DND-41 (cell line): ENCODE data around the gene GSTK1.
A peak's percentile ranks its signal among the peaks of the same experiment; 100 is the strongest.
"Not testable (repeated sequence)": the region's sequence is repeated elsewhere in the genome, so short reads cannot be mapped to it uniquely, and the experiment has no call there.

Experiments
- ATAC-seq: fragments of 200-7000 bp; cut with Tn5 transposase; 3 replicates; pipeline ENCODE4 v1.9.1; 2021; ENCODE audit warnings: low read depth; ENCODE audit not compliant: insufficient read depth
- DNase-seq: peaks from one replicate; pipeline ENCODE4 v3.0.0-alpha.2; 2020
- H2AFZ ChIP-seq: 2 replicates; pipeline ENCODE4 v1.6.0; 2012; ENCODE audit warnings: low read depth, low read length
- H3K27ac ChIP-seq: 2 replicates; pipeline ENCODE4 v1.5.1; 2012; ENCODE audit warnings: low read length, inconsistent platforms
- H3K27me3 ChIP-seq: fragments of 200-600 bp; sonication (generic); 2 replicates; pipeline ENCODE4 v1.6.0; 2012; ENCODE audit warnings: low read length, mild to moderate bottlenecking, inconsistent platforms; ENCODE audit not compliant: insufficient read depth, poor library complexity
- H3K36me3 ChIP-seq: 2 replicates; pipeline ENCODE4 v1.5.1; 2012; ENCODE audit warnings: low read length, inconsistent platforms; ENCODE audit not compliant: insufficient read depth
- H3K4me1 ChIP-seq: 2 replicates; pipeline ENCODE4 v1.5.1; 2012; ENCODE audit warnings: mild to moderate bottlenecking, low read length; ENCODE audit not compliant: insufficient read depth
- H3K4me2 ChIP-seq: 2 replicates; pipeline ENCODE4 v1.6.0; 2012; ENCODE audit warnings: mild to moderate bottlenecking, moderate library complexity, low read length, inconsistent platforms; ENCODE audit not compliant: insufficient read depth
- H3K4me3 ChIP-seq, 2 experiments: fragments of 200-600 bp in 1 of 2; shearing (Covaris generic) in 1 of 2; 2 replicates each; pipeline ENCODE4 v1.5.1; 2012 to 2016; ENCODE audit warnings: inconsistent platforms in 2 of 2, low read length in 2 of 2, mild to moderate bottlenecking in 2 of 2, low read depth in 1 of 2, moderate library complexity in 1 of 2
- H3K79me2 ChIP-seq: 2 replicates; pipeline ENCODE4 v1.6.0; 2012; ENCODE audit warnings: low read length, inconsistent platforms; ENCODE audit not compliant: insufficient read depth
- H3K9ac ChIP-seq: 2 replicates; pipeline ENCODE4 v1.6.0; 2012; ENCODE audit warnings: low read depth, mild to moderate bottlenecking, inconsistent platforms, low read length, moderate library complexity
- H3K9me3 ChIP-seq: 2 replicates; pipeline ENCODE4 v1.5.1; 2012; ENCODE audit warnings: low read length, moderate library complexity, mild to moderate bottlenecking, inconsistent platforms; ENCODE audit not compliant: insufficient read depth, severe bottlenecking
- H4K20me1 ChIP-seq: 2 replicates; pipeline ENCODE4 v1.6.0; 2012; ENCODE audit warnings: low read length; ENCODE audit not compliant: insufficient read depth
- EZH2 ChIP-seq: IDR thresholded peaks from 3 replicates; pipeline ENCODE4 v1.6.1; 2012; ENCODE audit warnings: borderline replicate concordance, low read depth, mild to moderate bottlenecking, moderate library complexity, low read length, inconsistent platforms; ENCODE audit not compliant: severe bottlenecking
- TF ChIP-seq, protein P1 (sequence below): IDR thresholded peaks from 2 replicates; pipeline ENCODE4 v1.5.1; 2012; ENCODE audit warnings: borderline replicate concordance, low read length, moderate library complexity, mild to moderate bottlenecking; ENCODE audit not compliant: poor library complexity, severe bottlenecking; ENCODE audit errors: extremely low read depth

GSTK1 gene

DNA sequence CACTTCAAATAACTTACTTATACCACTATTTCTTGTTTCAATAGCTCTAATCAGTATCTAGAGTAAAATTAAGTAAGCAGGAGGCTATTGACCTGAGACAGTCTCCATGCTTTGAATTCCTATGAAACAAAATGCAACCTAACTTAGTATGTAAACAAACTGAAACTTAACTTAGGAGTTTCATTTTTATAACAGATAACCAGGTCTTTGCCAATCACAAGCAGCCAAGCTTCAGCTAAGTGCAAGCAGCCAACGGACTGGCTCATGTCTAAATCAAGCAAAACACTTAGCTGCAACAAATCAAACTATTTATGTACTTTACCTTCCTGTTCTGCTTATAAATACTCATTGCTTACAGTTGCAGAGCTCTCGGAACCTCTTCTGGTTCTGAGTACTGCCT, 4.4 kb upstream of the GSTK1 start:
- ATAC-seq, result no peak
- no peaks in the 10 kb centered on the region for H3K9me3 ChIP-seq
- no peaks in the 10 kb centered on the region for H4K20me1 ChIP-seq
- no peak overlapping the region for H3K27ac ChIP-seq
- no peak overlapping the region for H2AFZ ChIP-seq
- DNase-seq, result no peak
- peaks cover 12% of the 10 kb centered on the region for H3K79me2 ChIP-seq
- H3K4me1 ChIP-seq, result peaks cover 24% of the 10 kb centered on the region
- H3K27me3 ChIP-seq, result no peaks in the 10 kb centered on the region
- TF ChIP-seq, protein P1, sequence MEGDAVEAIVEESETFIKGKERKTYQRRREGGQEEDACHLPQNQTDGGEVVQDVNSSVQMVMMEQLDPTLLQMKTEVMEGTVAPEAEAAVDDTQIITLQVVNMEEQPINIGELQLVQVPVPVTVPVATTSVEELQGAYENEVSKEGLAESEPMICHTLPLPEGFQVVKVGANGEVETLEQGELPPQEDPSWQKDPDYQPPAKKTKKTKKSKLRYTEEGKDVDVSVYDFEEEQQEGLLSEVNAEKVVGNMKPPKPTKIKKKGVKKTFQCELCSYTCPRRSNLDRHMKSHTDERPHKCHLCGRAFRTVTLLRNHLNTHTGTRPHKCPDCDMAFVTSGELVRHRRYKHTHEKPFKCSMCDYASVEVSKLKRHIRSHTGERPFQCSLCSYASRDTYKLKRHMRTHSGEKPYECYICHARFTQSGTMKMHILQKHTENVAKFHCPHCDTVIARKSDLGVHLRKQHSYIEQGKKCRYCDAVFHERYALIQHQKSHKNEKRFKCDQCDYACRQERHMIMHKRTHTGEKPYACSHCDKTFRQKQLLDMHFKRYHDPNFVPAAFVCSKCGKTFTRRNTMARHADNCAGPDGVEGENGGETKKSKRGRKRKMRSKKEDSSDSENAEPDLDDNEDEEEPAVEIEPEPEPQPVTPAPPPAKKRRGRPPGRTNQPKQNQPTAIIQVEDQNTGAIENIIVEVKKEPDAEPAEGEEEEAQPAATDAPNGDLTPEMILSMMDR, result no peak
- TF ChIP-seq EZH2, result no peak
- no peak overlapping the region for H3K4me3 ChIP-seq
- H3K4me2 ChIP-seq, result no peak overlapping the region
- no peak overlapping the region for H3K9ac ChIP-seq
- no peaks in the 10 kb centered on the region for H3K36me3 ChIP-seq

DNA sequence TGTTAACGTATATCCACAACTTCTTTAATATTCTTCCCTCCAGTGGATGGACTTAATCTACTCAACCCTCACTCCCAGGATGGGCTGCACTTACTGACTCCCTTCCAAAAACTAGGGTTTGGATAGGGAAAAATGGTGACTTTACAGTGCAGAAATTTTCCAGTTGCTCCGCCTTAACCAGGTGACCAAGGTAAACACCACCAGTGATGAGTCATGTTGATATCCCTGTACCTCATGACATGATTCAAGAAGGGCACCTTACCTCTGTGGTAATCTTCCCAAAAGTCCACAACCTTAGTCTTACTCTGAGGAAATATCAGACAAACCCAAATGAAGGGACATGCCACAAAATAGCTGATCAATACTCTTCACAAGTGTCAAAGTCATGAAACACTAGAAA, 3.5 kb upstream of the GSTK1 start:
- no peak overlapping the region for H2AFZ ChIP-seq
- H3K4me2 ChIP-seq, result no peak overlapping the region
- 0 out of 2 replicates have a peak, but pooled peaks cover under 1% of the 10 kb centered on the region for H3K36me3 ChIP-seq
- no peaks in the 10 kb centered on the region for H3K27me3 ChIP-seq
- no peaks in the 10 kb centered on the region for H3K9me3 ChIP-seq
- H3K9ac ChIP-seq, result no peak overlapping the region
- DNase-seq (no peak), ATAC-seq (no peak)
- H4K20me1 ChIP-seq, result no peaks in the 10 kb centered on the region
- peaks cover 32% of the 10 kb centered on the region for H3K4me1 ChIP-seq
- peaks cover 17% of the 10 kb centered on the region for H3K79me2 ChIP-seq
- TF ChIP-seq, protein P1, result no peak
- TF ChIP-seq EZH2, result no peak
- H3K4me3 ChIP-seq, result no peak overlapping the region
- no peak overlapping the region for H3K27ac ChIP-seq

DNA sequence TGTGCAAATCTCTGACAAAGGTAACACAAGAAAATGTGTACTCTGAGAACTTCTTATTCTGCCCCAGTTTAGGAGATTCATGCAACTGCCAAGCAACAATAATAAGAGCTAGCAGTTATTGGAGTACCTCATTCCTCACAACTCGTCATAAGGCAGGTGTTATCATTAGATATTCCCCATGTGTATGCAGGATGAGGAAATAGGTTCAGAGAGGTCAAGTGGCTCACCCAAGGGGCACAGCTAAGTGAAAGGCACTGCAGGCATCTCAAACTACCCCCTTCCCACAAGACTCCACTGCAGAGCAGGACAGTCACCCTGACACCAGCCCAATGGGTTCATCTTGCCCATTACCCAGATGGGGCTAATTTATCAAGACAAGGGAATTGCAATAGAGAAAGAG, 1.3 kb upstream of the GSTK1 start:
- H3K27ac ChIP-seq, result no peak overlapping the region
- H3K27me3 ChIP-seq, result no peaks in the 10 kb centered on the region
- no peaks in the 10 kb centered on the region for H3K9me3 ChIP-seq
- H3K4me3 ChIP-seq, result no peak overlapping the region
- H3K36me3 ChIP-seq, result peaks cover 12% of the 10 kb centered on the region
- ATAC-seq (no peak), DNase-seq (no peak)
- no peak overlapping the region for H3K9ac ChIP-seq
- H3K79me2 ChIP-seq, result peaks cover 17% of the 10 kb centered on the region
- no peak overlapping the region; the same call in 1 of the 2 replicates for H2AFZ ChIP-seq
- H4K20me1 ChIP-seq, result no peaks in the 10 kb centered on the region
- TF ChIP-seq, protein P1, result no peak
- TF ChIP-seq EZH2, result no peak
- H3K4me2 ChIP-seq, result no peak overlapping the region
- peaks cover 26% of the 10 kb centered on the region for H3K4me1 ChIP-seq

DNA sequence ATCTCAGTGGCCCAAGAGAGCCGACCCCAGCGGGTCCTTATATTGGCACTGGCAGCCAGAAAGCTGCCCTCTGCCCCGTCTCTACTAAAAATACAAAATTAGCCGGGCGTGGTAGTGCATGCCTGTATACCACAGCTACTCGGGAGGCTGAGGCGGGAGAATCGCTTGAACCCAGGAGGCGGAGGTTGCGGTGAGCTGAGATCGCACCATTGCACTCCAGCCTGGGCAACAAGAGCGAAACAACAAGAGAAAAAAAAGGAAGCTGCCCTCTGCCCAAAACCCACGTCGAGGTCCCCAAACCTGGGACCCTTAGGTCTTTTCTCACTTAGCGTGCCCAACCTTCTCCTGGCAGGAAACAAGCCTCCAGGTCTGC, 941 bp downstream of the GSTK1 start:
- Histone ChIP-seq H3K36me3 (peaks cover 33% of the 10 kb centered on the region), H3K27ac (peak overlapping the region; percentile 76)

More for the DNA sequence above, 941 bp downstream of the GSTK1 start:
- H4K20me1 ChIP-seq, DNase-seq, H3K9me3 ChIP-seq, ATAC-seq, H3K27me3 ChIP-seq: not testable (repeated sequence)
- peaks cover 26% of the 10 kb centered on the region for H3K4me1 ChIP-seq
- H3K9ac ChIP-seq, result peak overlapping the region; percentile 76
- peak overlapping the region; percentile 89; the same call in 1 of the 2 replicates for H2AFZ ChIP-seq
- H3K79me2 ChIP-seq, result peaks cover 17% of the 10 kb centered on the region
- H3K4me2 ChIP-seq, result peak overlapping the region; percentile 93
- H3K4me3 ChIP-seq, result peak overlapping the region; percentile 51 to 74; a peak in 3 of 4 replicates
